Stimulated activated naive CD8-positive, alpha-beta T cell treated with anti-CD3 and anti-CD28 coated beads, Interleukin-15, Interleukin-2, amounts not matched to agents 100 ng/mL and 50 ng/mL, for 24 hours (primary cell): Measurements from ENCODE around the gene TM4SF4.
"Not testable (repeated sequence)": the region's sequence is repeated elsewhere in the genome, so short reads cannot be mapped to it uniquely, and the experiment has no call there.

Experiments
- H3K27ac Mint-ChIP-seq: one replicate; pipeline ENCODE4 v1.8.0; 2021; ENCODE audit warnings: mild to moderate bottlenecking, mixed read lengths
- H3K27me3 Mint-ChIP-seq: one replicate; pipeline ENCODE4 v1.8.0; 2021; ENCODE audit warnings: mixed read lengths
- H3K36me3 Mint-ChIP-seq: one replicate; pipeline ENCODE4 v1.8.0; 2021; ENCODE audit warnings: low read depth, mixed read lengths
- H3K4me1 Mint-ChIP-seq: one replicate; pipeline ENCODE4 v1.8.0; 2021; ENCODE audit warnings: low read depth, mixed read lengths
- H3K4me3 Mint-ChIP-seq: one replicate; pipeline ENCODE4 v1.8.0; 2021; ENCODE audit warnings: mild to moderate bottlenecking, mixed read lengths
- H3K9me3 Mint-ChIP-seq: one replicate; pipeline ENCODE4 v1.8.0; 2021; ENCODE audit warnings: mixed read lengths

TM4SF4 gene

GRCh38 chr3:149474250-149474817 is at the start of gene TM4SF4:
Gene TM4SF4, plus strand, starts transcription at chr3:149474697. Its CDS starts 181 bp downstream, at chr3:149474878.
- Mint-ChIP-seq H3K27me3 (peaks cover 10% of the 10 kb centered on the region), H3K9me3 (no peaks in the 10 kb centered on the region), H3K36me3 (no peaks in the 10 kb centered on the region), H3K4me3 (no peak within 1 kb of the TSS), H3K27ac (no peak within 1 kb of the TSS), H3K4me1 (no peaks in the 10 kb centered on the region)

GRCh38 chr3:149424918-149425317 is 49.6 kb upstream of the TM4SF4 start:
- Mint-ChIP-seq H3K27ac (no peak overlapping the region), H3K4me1 (no peaks in the 10 kb centered on the region), H3K9me3 (peaks cover 4% of the 10 kb centered on the region), H3K4me3 (no peak overlapping the region), H3K27me3 (peaks cover 10% of the 10 kb centered on the region), H3K36me3 (no peaks in the 10 kb centered on the region)

GRCh38 chr3:149426325-149426724 is 48.2 kb upstream of the TM4SF4 start:
- no peaks in the 10 kb centered on the region for H3K36me3 Mint-ChIP-seq
- no peaks in the 10 kb centered on the region for H3K4me1 Mint-ChIP-seq
- peaks cover 13% of the 10 kb centered on the region for H3K27me3 Mint-ChIP-seq

DNA sequence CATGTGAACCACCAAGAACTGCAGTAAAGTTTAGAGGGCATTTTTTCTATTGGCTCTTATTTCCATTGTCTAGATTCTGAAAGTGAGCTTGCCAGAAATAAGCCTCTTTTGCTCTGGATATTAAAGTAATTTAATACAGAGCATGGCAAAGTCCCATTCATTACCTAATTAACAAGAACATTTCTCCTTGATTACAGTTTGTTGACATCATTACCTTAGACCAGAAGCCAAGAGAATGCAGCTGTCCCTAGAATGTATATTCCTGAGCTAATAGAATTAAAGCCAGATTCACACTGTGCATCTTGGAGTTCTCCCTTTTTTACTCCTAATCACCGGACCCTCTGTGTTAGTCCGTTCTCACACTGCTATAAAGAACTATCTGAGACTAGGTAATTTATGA is 46.4 kb upstream of the TM4SF4 start:
- H3K9me3 Mint-ChIP-seq: no peaks in the 10 kb centered on the region
- H3K27ac Mint-ChIP-seq: no peak overlapping the region
- no peaks in the 10 kb centered on the region for H3K36me3 Mint-ChIP-seq
- no peak overlapping the region for H3K4me3 Mint-ChIP-seq
- H3K27me3 Mint-ChIP-seq: peaks cover 8% of the 10 kb centered on the region
- H3K4me1 Mint-ChIP-seq: no peaks in the 10 kb centered on the region

More at GRCh38 chr3:149426325-149426724, 48.2 kb upstream of the TM4SF4 start:
- H3K9me3 Mint-ChIP-seq: peaks cover 4% of the 10 kb centered on the region
- H3K4me3 Mint-ChIP-seq: no peak overlapping the region
- H3K27ac Mint-ChIP-seq: no peak overlapping the region

DNA sequence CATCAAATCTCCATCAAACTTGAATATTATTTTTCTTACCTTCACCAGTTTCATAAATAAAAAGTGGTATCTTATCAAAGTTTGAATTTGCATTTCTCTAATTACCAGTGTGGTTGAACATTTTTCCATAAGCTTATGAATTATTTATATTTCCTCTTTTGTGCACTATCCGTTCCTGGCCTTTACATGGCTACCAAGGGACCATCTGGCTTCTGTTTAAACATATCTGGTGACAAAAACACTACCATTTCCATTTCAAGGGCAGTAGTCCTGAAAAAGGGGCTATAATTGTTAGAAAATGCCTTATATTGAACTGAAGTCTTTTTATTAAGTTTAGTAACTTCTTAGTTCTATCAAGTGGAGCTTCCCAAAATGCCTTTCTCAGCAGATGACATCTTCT is 44.3 kb upstream of the TM4SF4 start:
- H3K27ac Mint-ChIP-seq: no peak overlapping the region
- H3K4me1 Mint-ChIP-seq: no peaks in the 10 kb centered on the region
- no peaks in the 10 kb centered on the region for H3K9me3 Mint-ChIP-seq
- H3K27me3 Mint-ChIP-seq: peaks cover 10% of the 10 kb centered on the region
- no peaks in the 10 kb centered on the region for H3K36me3 Mint-ChIP-seq
- H3K4me3 Mint-ChIP-seq: no peak overlapping the region

GRCh38 chr3:149432149-149432548 is 42.3 kb upstream of the TM4SF4 start:
- H3K27ac Mint-ChIP-seq: no peak overlapping the region

GRCh38 chr3:149435996-149436885 is 38.3 kb upstream of the TM4SF4 start:
- no peaks in the 10 kb centered on the region for H3K9me3 Mint-ChIP-seq
- no peaks in the 10 kb centered on the region for H3K36me3 Mint-ChIP-seq
- no peaks in the 10 kb centered on the region for H3K4me1 Mint-ChIP-seq
- H3K4me3 Mint-ChIP-seq: no peak overlapping the region
- H3K27me3 Mint-ChIP-seq: peaks cover 9% of the 10 kb centered on the region
- no peak overlapping the region for H3K27ac Mint-ChIP-seq

More at GRCh38 chr3:149432149-149432548, 42.3 kb upstream of the TM4SF4 start:
- peaks cover 17% of the 10 kb centered on the region for H3K27me3 Mint-ChIP-seq
- H3K4me3 Mint-ChIP-seq: no peak overlapping the region
- H3K36me3 Mint-ChIP-seq: no peaks in the 10 kb centered on the region
- H3K4me1 Mint-ChIP-seq: no peaks in the 10 kb centered on the region
- no peaks in the 10 kb centered on the region for H3K9me3 Mint-ChIP-seq

DNA sequence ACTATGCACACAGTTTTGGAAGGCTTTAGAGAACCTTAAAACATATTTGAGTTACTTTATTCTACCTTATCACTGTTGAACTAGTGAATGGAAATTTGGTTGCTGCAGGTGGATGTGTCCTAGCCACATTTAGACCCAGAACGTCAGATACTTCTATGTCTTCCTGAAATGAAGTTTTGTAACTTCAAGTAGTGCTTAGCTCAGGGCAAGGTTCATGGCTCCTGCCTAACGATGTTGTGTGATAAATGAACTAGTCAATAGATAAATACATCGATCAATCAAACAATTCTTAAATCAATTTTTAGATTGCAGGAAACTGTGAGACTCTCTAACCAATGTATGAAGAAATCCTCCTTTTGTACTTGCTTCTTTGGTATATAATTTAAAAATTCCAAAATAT is 37.2 kb upstream of the TM4SF4 start:
- H3K27me3 Mint-ChIP-seq: peaks cover 16% of the 10 kb centered on the region
- H3K27ac Mint-ChIP-seq: no peak overlapping the region
- no peaks in the 10 kb centered on the region for H3K36me3 Mint-ChIP-seq
- H3K9me3 Mint-ChIP-seq: no peaks in the 10 kb centered on the region
- H3K4me3 Mint-ChIP-seq: no peak overlapping the region
- H3K4me1 Mint-ChIP-seq: no peaks in the 10 kb centered on the region

GRCh38 chr3:149437710-149438109 is 36.8 kb upstream of the TM4SF4 start:
- H3K36me3 Mint-ChIP-seq: no peaks in the 10 kb centered on the region
- no peaks in the 10 kb centered on the region for H3K9me3 Mint-ChIP-seq
- no peak overlapping the region for H3K4me3 Mint-ChIP-seq
- peaks cover 16% of the 10 kb centered on the region for H3K27me3 Mint-ChIP-seq
- no peaks in the 10 kb centered on the region for H3K4me1 Mint-ChIP-seq
- H3K27ac Mint-ChIP-seq: no peak overlapping the region

DNA sequence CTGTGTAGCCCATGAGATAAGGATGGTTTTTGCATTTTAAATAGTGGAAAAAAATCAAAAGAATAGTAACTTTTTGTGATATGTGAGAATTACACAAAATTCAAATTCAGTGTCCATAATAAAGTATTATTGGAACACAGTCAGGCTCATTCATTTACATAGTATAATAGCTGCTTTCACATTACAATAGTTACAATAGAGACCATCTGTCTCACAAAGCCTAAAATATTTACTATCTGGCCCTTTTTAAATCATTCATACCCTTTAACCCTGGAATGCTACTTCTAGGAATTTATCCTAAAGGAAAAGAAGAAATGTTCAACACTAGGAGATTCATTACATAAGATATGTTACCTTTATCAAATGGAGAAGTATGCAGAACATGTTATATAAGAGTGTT is 35.5 kb upstream of the TM4SF4 start:
- Mint-ChIP-seq H3K4me3 (no peak overlapping the region), H3K9me3 (no peaks in the 10 kb centered on the region), H3K4me1 (no peaks in the 10 kb centered on the region), H3K36me3 (no peaks in the 10 kb centered on the region), H3K27me3 (peaks cover 16% of the 10 kb centered on the region), H3K27ac (no peak overlapping the region)

- Mint-ChIP-seq H3K27ac (no peak overlapping the region), H3K27me3 (peaks cover 7% of the 10 kb centered on the region), H3K36me3 (no peaks in the 10 kb centered on the region), H3K9me3 (no peaks in the 10 kb centered on the region), H3K4me1 (no peaks in the 10 kb centered on the region), H3K4me3 (no peak overlapping the region)
Measured at GRCh38 chr3:149441642-149442041, 32.9 kb upstream of the TM4SF4 start.

DNA sequence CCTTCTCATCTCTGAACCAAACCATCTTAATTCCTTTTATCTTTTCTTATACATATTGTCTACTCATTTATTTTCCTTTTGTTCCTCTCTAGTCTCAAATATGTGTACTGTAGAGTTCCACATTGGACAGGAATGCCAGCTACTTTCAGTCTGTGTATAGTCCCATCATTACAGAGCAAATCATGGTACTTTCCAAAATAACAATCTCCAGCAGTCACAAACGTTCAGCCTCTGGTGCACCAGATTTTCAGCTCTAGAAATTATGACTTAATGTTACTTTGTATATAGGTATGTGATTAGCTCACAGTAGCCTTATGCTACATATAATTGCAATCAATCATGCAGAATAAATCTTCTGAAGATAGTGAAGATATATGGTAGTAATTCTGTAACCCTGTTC is 32.5 kb upstream of the TM4SF4 start:
- Mint-ChIP-seq H3K4me3 (no peak overlapping the region), H3K36me3 (no peaks in the 10 kb centered on the region), H3K9me3 (no peaks in the 10 kb centered on the region), H3K4me1 (no peaks in the 10 kb centered on the region), H3K27me3 (peaks cover 7% of the 10 kb centered on the region), H3K27ac (no peak overlapping the region)

DNA sequence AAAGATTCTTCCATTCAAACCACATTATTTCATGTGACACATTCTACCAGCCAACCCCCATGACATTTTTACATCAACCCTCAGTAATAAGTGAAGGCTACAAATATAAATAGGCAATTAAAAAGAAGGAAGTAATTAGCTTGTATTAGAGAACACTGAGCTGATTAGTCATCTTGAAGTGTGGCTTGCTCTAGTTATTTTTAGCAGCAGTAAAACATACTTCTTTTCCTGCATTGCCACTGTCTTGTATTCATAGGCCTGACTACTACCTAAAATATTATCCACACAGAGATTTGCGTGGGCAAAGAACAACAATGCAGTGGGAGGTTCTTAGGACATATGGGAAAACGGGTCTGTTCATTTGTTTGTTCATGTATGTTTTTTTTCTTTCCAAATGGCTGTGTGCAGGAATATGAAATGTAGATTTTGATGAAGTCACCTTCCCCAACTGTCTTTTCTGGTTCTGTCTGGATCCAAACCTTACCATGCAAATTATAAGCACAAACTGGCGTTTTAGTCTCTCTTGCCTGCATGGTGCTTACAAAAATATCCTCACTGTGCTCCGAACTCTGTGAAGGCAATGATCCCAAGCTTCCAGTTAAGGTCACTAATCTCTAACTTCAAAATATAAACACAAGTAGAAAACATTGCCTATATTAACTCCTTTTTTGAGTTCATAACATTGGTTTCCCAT is 31.5 kb upstream of the TM4SF4 start:
- H3K9me3 Mint-ChIP-seq: no peaks in the 10 kb centered on the region
- H3K27ac Mint-ChIP-seq: no peak overlapping the region
- H3K4me1 Mint-ChIP-seq: peaks cover 2% of the 10 kb centered on the region
- no peak overlapping the region for H3K4me3 Mint-ChIP-seq
- no peaks in the 10 kb centered on the region for H3K36me3 Mint-ChIP-seq
- H3K27me3 Mint-ChIP-seq: peaks cover 7% of the 10 kb centered on the region

GRCh38 chr3:149443545-149443912 is 31.0 kb upstream of the TM4SF4 start:
- Mint-ChIP-seq H3K27ac (no peak overlapping the region), H3K27me3 (peaks cover 7% of the 10 kb centered on the region), H3K4me3 (no peak overlapping the region), H3K36me3 (no peaks in the 10 kb centered on the region), H3K9me3 (no peaks in the 10 kb centered on the region), H3K4me1 (peaks cover 8% of the 10 kb centered on the region)

- not testable (repeated sequence) for H3K27me3 Mint-ChIP-seq, H3K4me3 Mint-ChIP-seq, H3K27ac Mint-ChIP-seq, H3K36me3 Mint-ChIP-seq, H3K4me1 Mint-ChIP-seq, H3K9me3 Mint-ChIP-seq
Measured at GRCh38 chr3:149444867-149445266, 29.6 kb upstream of the TM4SF4 start.
